SK-N-MC (cell line): ENCODE measurements around the gene NUDT21.

Source experiments
- DNase-seq: peaks from one replicate; pipeline ENCODE4 v3.0.0-alpha.2; 2011; ENCODE audit warnings: low read depth, low spot score
- H3K27ac ChIP-seq: fragments of 200-600 bp; sonication (generic); 2 replicates; pipeline ENCODE4 v1.5.1; 2016; ENCODE audit warnings: mixed run types
- H3K36me3 ChIP-seq: fragments of 200-600 bp; sonication (generic); 2 replicates; pipeline ENCODE4 v1.6.1; 2017; ENCODE audit warnings: antibody characterized with exemption, low read length, mixed read lengths; ENCODE audit not compliant: insufficient read depth
- H3K4me3 ChIP-seq: fragments of 200-600 bp; sonication (generic); 2 replicates; pipeline ENCODE4 v1.5.1; 2016
- H3K9ac ChIP-seq: fragments of 200-600 bp; sonication (generic); 2 replicates; pipeline ENCODE4 v1.8.0; 2017; ENCODE audit warnings: mixed run types, mixed read lengths; ENCODE audit not compliant: insufficient read length
- H3K9me3 ChIP-seq: fragments of 200-600 bp; sonication (generic); 2 replicates; pipeline ENCODE4 v1.6.1; 2017; ENCODE audit warnings: low read depth, mild to moderate bottlenecking, antibody characterized with exemption, low read length, moderate library complexity, mixed read lengths
- EZH2 ChIP-seq: fragments of 200-600 bp; sonication (generic); IDR thresholded peaks from one replicate; pipeline ENCODE4 v1.6.1; 2017; ENCODE audit warnings: antibody characterized with exemption
- FOXP2 ChIP-seq: optimal IDR thresholded peaks from 2 replicates; pipeline ENCODE3; 2011; ENCODE audit warnings: mild to moderate bottlenecking, moderate library complexity; ENCODE audit not compliant: insufficient read depth; ENCODE audit errors: extremely low read length, control extremely low read depth
- POLR2AphosphoS5 ChIP-seq: IDR thresholded peaks from 2 replicates; pipeline ENCODE4 v1.6.1; 2012; ENCODE audit warnings: mild to moderate bottlenecking, low read depth, low read length, borderline replicate concordance

NUDT21 gene

DNA sequence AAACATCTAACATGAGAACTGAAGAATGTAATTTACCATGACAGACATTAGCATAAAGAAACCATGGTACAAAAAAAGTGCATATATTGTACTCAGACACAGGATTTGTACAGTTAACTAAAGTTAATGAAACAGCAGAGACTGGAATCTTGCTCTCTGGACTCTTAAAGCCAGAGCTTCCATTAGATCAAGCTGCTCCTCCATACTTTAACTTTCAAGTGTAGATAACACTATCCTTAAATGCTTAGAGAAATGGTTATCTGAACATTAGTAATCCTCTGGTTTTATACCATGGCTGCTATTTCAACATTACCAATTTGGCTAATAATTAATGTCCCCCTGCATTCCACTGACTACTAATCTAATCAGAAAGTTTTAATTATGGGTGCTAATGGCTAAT is 3.1 kb downstream of the NUDT21 start:
- H3K36me3 ChIP-seq, result peaks cover 11% of the 10 kb centered on the region
- H3K9me3 ChIP-seq, result no peaks in the 10 kb centered on the region
- no peak overlapping the region for H3K9ac ChIP-seq
- TF ChIP-seq POLR2AphosphoS5 (no peak), EZH2 (no peak), FOXP2 (no peak)
- H3K27ac ChIP-seq, result no peak overlapping the region
- DNase-seq, result no peak
- H3K4me3 ChIP-seq, result no peak overlapping the region

DNA sequence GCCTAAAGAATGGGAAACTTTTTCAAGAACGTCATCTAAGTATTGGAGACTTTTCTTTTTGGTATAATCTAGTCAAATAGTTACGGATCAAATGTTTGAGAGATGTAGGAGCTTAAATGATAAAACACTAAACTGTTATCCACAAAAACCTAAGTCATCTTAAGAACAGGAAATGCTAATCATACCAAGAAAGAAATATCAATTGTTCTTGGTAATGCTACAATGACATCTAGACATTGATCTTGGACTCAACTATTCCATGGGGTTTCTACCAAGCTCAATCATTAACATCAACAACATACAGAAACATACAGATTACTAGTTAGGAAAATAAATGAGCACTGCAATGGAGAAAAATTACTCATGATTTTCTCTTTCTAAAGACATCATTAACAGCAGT is 3.8 kb downstream of the NUDT21 start:
- TF ChIP-seq EZH2 (no peak), POLR2AphosphoS5 (no peak), FOXP2 (no peak)
- H3K4me3 ChIP-seq, result no peak overlapping the region
- no peaks in the 10 kb centered on the region for H3K9me3 ChIP-seq
- no peak overlapping the region for H3K9ac ChIP-seq
- no peak overlapping the region for H3K27ac ChIP-seq
- DNase-seq, result no peak
- peaks cover 11% of the 10 kb centered on the region for H3K36me3 ChIP-seq

DNA sequence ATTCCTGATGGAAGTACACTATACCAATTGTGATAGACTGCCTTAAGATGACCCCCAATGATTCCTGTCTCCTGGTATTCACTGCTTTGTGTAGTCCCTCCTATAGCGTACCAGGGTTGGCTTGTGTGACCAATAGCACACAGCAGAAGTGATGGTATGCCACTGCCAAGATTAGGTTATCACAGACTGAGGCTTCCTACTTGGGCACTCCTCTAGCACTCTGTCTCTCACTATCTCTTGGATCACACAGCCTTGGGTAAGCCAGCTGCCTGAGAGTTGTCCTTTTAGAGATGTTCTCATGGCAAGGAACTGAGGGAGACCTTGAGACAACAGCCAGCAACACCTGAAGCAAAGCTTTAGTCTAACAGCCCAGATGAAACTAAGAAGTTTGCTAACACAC is 13.1 kb downstream of the NUDT21 start:
- no peak for TF ChIP-seq POLR2AphosphoS5
- TF ChIP-seq EZH2, result no peak
- no peak for TF ChIP-seq FOXP2
- no peak for DNase-seq
- Histone ChIP-seq H3K36me3 (peaks cover 18% of the 10 kb centered on the region; the same call in 1 of the 2 replicates), H3K4me3 (no peak overlapping the region), H3K27ac (no peak overlapping the region), H3K9ac (no peak overlapping the region), H3K9me3 (no peaks in the 10 kb centered on the region)

DNA sequence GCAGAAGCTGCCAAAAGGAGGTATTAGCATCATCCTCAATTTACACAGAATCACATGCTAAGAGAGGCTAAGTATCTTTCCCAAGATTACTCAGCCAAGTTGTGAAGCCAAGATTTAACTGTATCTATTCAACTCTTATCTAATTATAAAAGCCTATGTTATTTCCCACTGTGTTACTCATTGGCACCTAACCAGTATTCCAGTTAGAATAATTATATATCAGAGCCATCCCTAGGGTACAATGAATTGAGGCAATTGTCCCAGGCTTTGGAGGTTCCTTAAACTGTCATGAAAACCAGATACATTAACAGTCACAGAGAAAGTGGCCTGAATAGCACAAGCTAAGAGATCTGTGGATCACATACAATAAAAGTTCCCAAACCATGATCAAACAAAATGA is 14.9 kb downstream of the NUDT21 start:
- Histone ChIP-seq H3K36me3 (peaks cover 20% of the 10 kb centered on the region; the same call in 1 of the 2 replicates), H3K27ac (no peak overlapping the region), H3K4me3 (no peak overlapping the region), H3K9me3 (no peaks in the 10 kb centered on the region), H3K9ac (no peak overlapping the region)
- no peak for DNase-seq
- TF ChIP-seq EZH2 (no peak), FOXP2 (no peak), POLR2AphosphoS5 (no peak)

DNA sequence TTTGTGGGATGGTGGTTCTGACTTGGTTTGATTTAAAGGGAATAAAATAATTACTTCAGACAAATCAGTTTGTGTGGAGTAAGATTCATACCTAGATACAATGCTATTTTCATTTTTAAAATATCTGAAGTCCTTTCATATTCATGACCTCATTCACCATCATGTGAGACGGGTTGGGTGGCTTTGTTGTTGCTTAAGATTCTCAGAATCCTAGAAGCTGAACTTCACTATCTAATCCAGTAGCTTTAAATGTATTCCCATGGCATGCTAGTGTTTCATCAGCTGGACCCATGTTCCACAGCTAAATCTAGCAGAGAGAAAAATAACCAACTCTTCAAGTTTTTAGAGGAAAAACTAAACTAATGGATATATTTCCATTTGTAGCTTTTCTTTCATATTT is 23.0 kb downstream of the NUDT21 start:
- H3K36me3 ChIP-seq, result peaks cover 9% of the 10 kb centered on the region; the same call in 1 of the 2 replicates
- no peak overlapping the region for H3K4me3 ChIP-seq
- H3K27ac ChIP-seq, result no peak overlapping the region
- DNase-seq, result no peak
- TF ChIP-seq FOXP2 (no peak), EZH2 (no peak), POLR2AphosphoS5 (no peak)
- H3K9ac ChIP-seq, result no peak overlapping the region
- no peaks in the 10 kb centered on the region for H3K9me3 ChIP-seq

DNA sequence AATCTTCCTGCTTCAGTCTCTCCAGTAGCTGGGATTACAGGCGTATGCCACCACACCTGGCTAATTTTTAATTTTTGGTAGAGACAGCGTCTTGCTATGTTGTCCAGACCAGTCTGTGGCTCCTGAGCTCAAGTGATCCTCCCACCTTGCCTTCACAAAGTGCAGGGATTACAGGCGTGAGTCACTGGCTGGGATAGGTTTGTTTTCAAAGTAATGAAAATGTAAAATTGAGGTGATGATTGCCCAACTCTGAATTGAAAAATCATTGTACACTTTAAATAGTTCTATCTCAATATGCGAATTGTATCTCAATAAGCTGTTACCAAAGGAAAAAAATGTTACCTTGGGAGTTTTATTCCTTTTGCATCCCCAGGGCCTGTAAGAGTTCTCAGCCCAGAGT is 24.5 kb downstream of the NUDT21 start:
- Histone ChIP-seq H3K9ac (no peak overlapping the region), H3K36me3 (peaks cover 9% of the 10 kb centered on the region; the same call in 1 of the 2 replicates), H3K9me3 (no peaks in the 10 kb centered on the region), H3K4me3 (no peak overlapping the region), H3K27ac (no peak overlapping the region)
- no peak for DNase-seq
- TF ChIP-seq EZH2, result no peak
- TF ChIP-seq POLR2AphosphoS5, result no peak
- TF ChIP-seq FOXP2, result no peak

DNA sequence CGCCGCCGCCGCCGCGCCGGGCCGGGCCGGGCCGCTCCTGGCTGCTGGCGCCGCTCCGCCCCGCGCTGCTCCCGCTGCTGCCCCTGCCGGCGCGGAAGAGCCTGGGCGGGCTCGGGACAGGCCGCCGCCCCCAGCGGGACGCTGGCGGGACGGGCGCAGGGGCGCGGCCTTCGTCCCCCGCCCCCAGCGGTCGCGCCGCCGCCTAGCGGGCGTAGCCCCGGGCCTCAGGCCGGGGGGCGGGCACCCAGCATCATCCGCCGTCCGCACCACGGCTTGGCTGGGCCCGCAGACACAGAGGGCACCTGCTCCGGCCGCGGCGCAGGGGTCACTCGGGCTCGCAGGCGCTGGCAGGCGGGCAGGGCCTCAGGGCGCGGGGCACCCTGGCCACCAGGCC is 25.7 kb downstream of the NUDT21 start, which contains the start of gene AMFR:
Gene AMFR, minus strand, starts transcription at position 107 of the 394 bp plus-strand sequence. CDS start 218 bp downstream, outside the sequence.
- H3K9me3 ChIP-seq, result no peaks in the 10 kb centered on the region
- H3K27ac ChIP-seq, result no peak within 1 kb of the TSS
- H3K4me3 ChIP-seq, result peak within 1 kb of the TSS; percentile 76
- TF ChIP-seq FOXP2, result no peak
- no peak for TF ChIP-seq POLR2AphosphoS5
- no peak for TF ChIP-seq EZH2
- H3K36me3 ChIP-seq, result no peaks in the 10 kb centered on the region
- H3K9ac ChIP-seq, result peak within 1 kb of the TSS; percentile 68
- DNase-seq, result no peak

DNA sequence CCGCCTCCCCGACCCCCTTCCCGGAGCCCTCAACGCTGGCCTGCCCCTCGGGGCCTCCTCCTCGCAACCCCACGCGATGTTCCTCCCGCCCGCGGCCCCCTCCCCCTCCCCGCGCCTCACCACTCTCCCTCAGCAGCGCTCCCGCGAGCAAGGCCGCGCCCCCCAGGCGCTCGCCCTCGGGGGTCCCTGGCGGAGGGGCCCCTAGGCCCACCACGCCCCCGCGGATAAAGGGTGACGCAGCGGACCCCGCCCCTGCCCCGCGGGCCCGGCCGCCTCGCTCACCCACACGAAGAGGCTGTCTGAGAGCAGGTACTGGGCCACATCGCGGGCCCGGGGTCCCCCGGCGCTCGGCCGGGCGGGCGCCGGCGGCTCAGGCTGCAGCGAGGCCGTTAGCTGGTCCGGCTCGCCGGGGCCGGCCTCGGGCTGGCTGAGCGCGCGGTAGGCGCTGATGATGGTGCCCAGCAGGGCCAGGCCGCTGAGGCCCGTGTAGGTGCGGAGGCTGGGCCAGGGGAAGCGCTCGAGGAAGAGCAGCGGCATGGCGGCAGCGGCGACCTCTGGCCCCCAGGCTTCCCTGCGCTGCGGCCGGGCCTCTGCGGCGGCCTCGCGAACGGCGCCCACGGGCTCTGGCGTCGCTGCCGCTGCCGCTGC is 26.2 kb downstream of the NUDT21 start:
- no peak for DNase-seq
- H3K9ac ChIP-seq, result peak overlapping the region; percentile 68
- no peaks in the 10 kb centered on the region for H3K36me3 ChIP-seq
- TF ChIP-seq EZH2 (no peak), FOXP2 (no peak), POLR2AphosphoS5 (no peak)
- peak overlapping the region; percentile 76 for H3K4me3 ChIP-seq
- H3K9me3 ChIP-seq, result no peaks in the 10 kb centered on the region
- no peak overlapping the region for H3K27ac ChIP-seq

DNA sequence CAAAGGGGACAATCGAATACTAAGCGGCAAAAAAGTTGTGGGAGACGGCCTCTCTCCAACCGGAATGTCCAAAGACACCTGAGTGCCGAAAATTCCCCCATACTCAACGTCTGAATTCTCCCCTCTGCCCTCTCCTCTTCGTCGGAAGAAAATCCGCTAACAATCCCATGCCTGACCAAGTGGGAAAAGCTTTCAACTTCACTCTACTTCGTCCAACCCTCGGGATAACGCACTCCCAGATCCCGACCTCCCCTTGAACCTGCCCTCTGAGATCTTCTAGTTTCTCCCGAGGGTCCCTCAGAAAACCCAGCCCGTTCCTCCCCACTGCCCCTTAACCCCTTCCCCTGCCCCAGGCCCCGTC is 26.7 kb downstream of the NUDT21 start:
- Histone ChIP-seq H3K9me3 (no peaks in the 10 kb centered on the region), H3K27ac (no peak overlapping the region), H3K4me3 (peak overlapping the region; percentile 76), H3K9ac (no peak overlapping the region), H3K36me3 (no peaks in the 10 kb centered on the region)
- DNase-seq, result no peak
- no peak for TF ChIP-seq POLR2AphosphoS5
- TF ChIP-seq FOXP2, result no peak
- TF ChIP-seq EZH2, result no peak
